Peyer's patch (tissue), 4 donors: Measurements from ENCODE around the gene ALKBH6.

Experiments
- CTCF ChIP-seq, 6 experiments: fragments of 450-650 bp in 4 of 6; fragments of 200-600 bp in 2 of 6; sonication (generic) in 1 of 6; IDR thresholded peaks; one replicate each; pipeline ENCODE4 v1.5.1; 2017 to 2019; ENCODE audit warnings: antibody characterized with exemption in 6 of 6, mild to moderate bottlenecking in 3 of 6, moderate library complexity in 1 of 6
- POLR2A ChIP-seq, 2 donors: fragments of 450-650 bp; IDR thresholded peaks; one replicate each; pipeline ENCODE4 v1.5.1; 2017; ENCODE audit warnings: antibody characterized with exemption in 2 of 2, mild to moderate bottlenecking in 2 of 2, moderate library complexity in 2 of 2

GRCh38 chr19:36014012-36014924, at the start of gene ALKBH6:
- TF ChIP-seq CTCF (IDR thresholded peaks at IDR 0.05): peak in 2 of 6 experiments; percentile 14 to 20
- peak in 1 of 2 donors; percentile 8 for TF ChIP-seq POLR2A (IDR thresholded peaks at IDR 0.05)
